ENCODE measurements around the gene RARA.
"Not testable (repeated sequence)": the region's sequence is repeated elsewhere in the genome, so short reads cannot be mapped to it uniquely, and the experiment has no call there.

RARA gene

DNA sequence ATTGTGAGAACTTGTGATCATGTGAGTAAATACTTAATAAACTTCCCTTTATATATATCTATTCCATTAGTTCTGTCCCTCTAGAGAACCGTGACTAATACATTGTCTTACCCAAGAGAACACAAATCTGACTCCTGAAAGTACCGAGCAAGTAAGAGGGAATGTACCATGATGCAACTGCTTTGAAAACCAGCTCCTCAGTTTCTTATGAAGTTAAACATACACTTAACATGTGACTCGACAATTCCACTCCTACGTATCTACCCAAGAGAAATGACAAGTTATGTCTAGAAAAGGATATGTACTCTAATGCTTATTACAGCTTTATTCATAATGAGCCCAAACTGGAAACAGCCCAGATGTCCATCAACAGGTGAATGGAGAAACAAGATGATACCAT, 64.3 kb downstream of the RARA start:
- ChIA-PET CTCF (interaction anchor here (1.2 to 2.0 kb wide), 3 partner anchors 8 to 19 kb away, joined by 3 to 7 read pairs (median 5); no protein-coding TSS in a partner anchor), POLR2A (interaction anchor here (0.9 kb wide), 1 partner anchor 11 kb away, joined by 3 read pairs; no protein-coding TSS in a partner anchor)
- TF ChIP-seq, protein P1, sequence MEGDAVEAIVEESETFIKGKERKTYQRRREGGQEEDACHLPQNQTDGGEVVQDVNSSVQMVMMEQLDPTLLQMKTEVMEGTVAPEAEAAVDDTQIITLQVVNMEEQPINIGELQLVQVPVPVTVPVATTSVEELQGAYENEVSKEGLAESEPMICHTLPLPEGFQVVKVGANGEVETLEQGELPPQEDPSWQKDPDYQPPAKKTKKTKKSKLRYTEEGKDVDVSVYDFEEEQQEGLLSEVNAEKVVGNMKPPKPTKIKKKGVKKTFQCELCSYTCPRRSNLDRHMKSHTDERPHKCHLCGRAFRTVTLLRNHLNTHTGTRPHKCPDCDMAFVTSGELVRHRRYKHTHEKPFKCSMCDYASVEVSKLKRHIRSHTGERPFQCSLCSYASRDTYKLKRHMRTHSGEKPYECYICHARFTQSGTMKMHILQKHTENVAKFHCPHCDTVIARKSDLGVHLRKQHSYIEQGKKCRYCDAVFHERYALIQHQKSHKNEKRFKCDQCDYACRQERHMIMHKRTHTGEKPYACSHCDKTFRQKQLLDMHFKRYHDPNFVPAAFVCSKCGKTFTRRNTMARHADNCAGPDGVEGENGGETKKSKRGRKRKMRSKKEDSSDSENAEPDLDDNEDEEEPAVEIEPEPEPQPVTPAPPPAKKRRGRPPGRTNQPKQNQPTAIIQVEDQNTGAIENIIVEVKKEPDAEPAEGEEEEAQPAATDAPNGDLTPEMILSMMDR (IDR thresholded peaks at IDR 0.05; ENCODE audit: insufficient read depth, low read length, missing control alignments): no peak
- DNase-seq (ENCODE audit: low read depth, low spot score): peak; percentile 59
- no peak overlapping the region for H3K4me3 ChIP-seq (ENCODE audit: low read depth, low read length)

DNA sequence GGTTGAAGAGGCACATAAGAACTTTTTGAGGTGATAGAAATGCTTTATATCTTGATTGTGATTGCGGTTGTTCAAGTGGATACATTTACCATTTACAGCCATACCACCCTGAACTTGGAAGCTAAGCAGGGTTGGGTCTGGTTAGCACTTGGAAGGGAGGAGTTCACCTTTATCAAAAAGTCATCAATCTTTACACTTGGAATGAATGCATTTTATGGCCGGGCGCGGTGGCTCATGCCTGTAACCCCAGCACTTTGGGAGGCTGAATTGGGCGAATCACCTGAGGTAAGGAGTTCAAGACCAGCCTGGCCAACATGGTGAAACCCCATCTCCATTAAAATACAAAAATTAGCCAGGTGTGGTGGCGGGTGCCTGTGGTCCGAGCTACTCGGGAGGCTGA, 65.0 kb downstream of the RARA start:
- TF ChIP-seq, protein P1 (IDR thresholded peaks at IDR 0.05; ENCODE audit: insufficient read depth, low read length, missing control alignments): no peak
- no peak overlapping the region for H3K4me3 ChIP-seq (ENCODE audit: low read depth, low read length)
- ChIA-PET CTCF (interaction anchor here (0.9 to 2.2 kb wide), 6 partner anchors 8 to 102 kb away, joined by 3 to 10 read pairs (median 6); partner anchors contain the start of gene GJD3), POLR2A (interaction anchor here (0.9 kb wide), 1 partner anchor 12 kb away, joined by 3 read pairs; no protein-coding TSS in a partner anchor)
- DNase-seq (ENCODE audit: low read depth, low spot score): no peak

DNA sequence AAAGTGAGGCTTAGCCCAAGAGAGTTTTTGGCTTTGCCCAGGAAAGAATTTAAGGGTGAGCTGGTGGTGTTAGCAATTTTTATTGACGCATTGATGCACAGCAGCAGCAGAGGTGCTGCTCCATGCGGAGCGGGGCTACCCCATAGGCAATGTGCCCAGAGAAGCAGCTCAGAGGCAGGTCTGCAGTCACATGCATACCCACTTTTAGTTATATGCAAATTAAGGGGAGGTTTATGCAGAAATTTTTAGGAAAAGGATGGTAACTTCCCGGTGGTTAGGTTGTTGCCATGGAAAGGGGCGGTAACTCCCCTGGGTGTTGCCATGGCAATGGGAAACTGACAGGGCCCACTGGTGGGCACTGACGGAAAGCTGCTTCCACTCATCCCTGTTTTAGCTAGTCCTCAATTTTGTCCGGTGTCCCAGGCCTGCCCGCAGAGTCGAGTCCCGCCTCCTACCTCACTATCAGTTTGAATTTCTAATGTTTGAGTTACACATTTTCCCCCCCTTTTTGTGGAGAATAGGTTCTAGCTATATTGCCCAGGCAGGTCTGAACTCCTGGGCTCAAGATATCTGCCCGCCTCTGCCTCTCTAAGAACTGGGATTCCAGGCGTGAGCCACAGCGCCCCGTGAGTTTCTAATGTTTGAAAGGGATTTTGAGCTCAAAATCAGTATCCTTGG, 66.0 kb downstream of the RARA start:
- ChIA-PET POLR2A (no interaction called here), CTCF (interaction anchor here (0.9 to 2.2 kb wide), 5 partner anchors 10 to 24 kb away, joined by 3 to 10 read pairs (median 8); partner anchors contain the start of gene GJD3)
- TF ChIP-seq, protein P1 (IDR thresholded peaks at IDR 0.05; ENCODE audit: insufficient read depth, low read length, missing control alignments): no peak
- DNase-seq (ENCODE audit: low read depth, low spot score): no peak
- no peak overlapping the region for H3K4me3 ChIP-seq (ENCODE audit: low read depth, low read length)

DNA sequence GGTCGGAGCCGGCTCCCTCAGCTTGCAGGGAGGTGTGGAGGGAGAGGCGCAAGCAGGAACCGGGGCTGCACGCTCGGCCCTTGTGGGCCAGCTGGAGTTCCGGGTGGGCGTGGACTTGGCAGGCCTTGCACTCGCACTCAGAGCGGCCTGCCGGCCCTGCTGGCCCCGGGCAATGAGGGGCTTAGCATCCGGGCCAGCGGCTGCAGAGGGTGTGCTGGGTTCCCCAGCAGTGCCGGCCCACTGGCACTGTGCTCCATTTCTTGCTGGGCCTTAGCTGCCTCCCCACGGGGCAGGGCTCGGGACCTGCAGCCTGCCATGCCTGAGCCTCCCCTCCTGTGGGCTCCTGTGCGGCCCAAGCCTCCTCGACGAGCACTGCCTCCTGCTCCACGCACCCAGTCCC, 66.8 kb downstream of the RARA start:
- CTCF ChIA-PET: interaction anchor here (1.2 to 2.2 kb wide), 4 partner anchors 10 to 174 kb away, joined by 3 to 10 read pairs (median 8); partner anchors contain the start of gene GJD3
- POLR2A ChIA-PET; DNase-seq (ENCODE audit: low read depth, low spot score); H3K4me3 ChIP-seq (ENCODE audit: low read depth, low read length): not testable (repeated sequence)

DNA sequence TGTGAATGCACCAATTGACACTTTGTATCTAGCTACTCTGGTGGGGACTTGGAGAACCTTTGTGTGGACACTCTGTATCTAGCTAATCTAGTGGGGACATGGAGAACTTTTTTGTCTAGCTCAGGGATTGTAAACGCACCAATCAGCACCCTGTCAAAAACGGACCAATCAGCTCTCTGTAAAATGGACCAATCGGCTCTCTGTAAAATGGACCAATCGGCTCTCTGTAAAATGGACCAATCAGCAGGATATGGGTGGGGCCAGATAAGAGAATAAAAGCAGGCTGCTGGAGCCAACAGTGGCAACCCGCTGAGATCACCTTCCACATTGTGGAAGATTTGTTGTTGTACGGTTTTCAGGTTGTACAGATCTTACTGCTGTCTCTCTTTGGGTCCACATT, 67.6 kb downstream of the RARA start:
- DNase-seq (ENCODE audit: low read depth, low spot score); H3K4me3 ChIP-seq (ENCODE audit: low read depth, low read length); POLR2A ChIA-PET: not testable (repeated sequence)
- CTCF ChIA-PET: interaction anchor here (0.6 to 2.2 kb wide), 3 partner anchors 22 to 174 kb away, joined by 3 to 10 read pairs (median 3); no protein-coding TSS in a partner anchor

DNA sequence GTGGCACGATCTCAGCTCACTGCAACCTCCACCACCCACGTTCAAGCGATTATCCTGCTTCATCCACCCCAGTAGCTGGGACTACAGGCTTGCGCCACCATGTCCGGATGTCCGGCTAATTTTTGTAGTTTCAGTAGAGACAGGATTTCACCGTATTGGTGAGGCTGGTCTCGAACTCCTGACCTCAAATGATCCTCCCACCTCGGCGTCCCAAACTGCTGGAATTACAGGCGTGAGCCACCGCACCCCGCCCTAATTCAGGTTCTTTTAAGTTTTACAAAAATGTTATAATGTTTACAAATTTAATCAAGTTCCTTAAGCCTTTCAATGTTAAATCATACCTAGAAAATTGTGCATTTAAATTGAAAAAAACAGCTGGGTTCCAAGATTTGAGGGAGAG, 68.9 kb downstream of the RARA start:
- ChIA-PET CTCF (interaction anchor here (0.9 kb wide), 1 partner anchor 156 kb away, joined by 3 read pairs; no protein-coding TSS in a partner anchor), POLR2A (no interaction called here)
- TF ChIP-seq, protein P1 (IDR thresholded peaks at IDR 0.05; ENCODE audit: insufficient read depth, low read length, missing control alignments): no peak
- no peak overlapping the region for H3K4me3 ChIP-seq (ENCODE audit: low read depth, low read length)
- no peak for DNase-seq (ENCODE audit: low read depth, low spot score)

DNA sequence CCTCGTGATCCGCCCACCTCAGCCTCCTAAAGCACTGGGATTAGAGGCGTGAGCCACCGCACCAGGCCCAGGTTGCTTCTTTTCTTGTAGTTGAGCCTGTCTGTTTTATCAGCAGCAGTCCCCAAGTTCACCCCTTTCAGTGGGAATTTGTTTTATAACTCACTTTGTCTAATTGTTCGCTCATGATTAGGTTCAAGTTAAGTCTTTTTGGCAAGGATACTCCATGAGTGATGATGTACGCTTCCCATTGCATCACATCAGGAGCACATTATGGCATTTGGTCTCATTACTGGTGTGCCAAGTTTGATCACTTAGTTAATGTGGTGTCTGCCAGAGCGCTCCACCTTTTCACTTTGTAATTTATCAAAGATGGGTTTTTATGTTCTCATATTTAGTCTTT, 70.0 kb downstream of the RARA start:
- DNase-seq (ENCODE audit: low read depth, low spot score): no peak
- POLR2A ChIA-PET: no interaction called here
- TF ChIP-seq, protein P1 (IDR thresholded peaks at IDR 0.05; ENCODE audit: insufficient read depth, low read length, missing control alignments): no peak
- CTCF ChIA-PET: no interaction called here
- no peak overlapping the region for H3K4me3 ChIP-seq (ENCODE audit: low read depth, low read length)

Data from AG04449 (cell line).